GM19328 (cell line): ENCODE measurements around the gene CIB1.

ENCODE experiments used
- ATAC-seq: cut with Tn5 transposase; IDR thresholded peaks from one replicate; pipeline ENCODE4 v1.9.1; 2021; ENCODE audit warnings: mild to moderate bottlenecking, moderate library complexity; ENCODE audit not compliant: unreplicated experiment

CIB1 gene

GRCh38 chr15:90219421-90220141 is 14.2 kb downstream of the CIB1 start:
- no peak for ATAC-seq

GRCh38 chr15:90217671-90218394 is 15.9 kb downstream of the CIB1 start:
- no peak for ATAC-seq

- ATAC-seq: no peak
These were observed 19.1 kb downstream of the CIB1 start for GRCh38 chr15:90214553-90215196.

GRCh38 chr15:90213818-90214204 is 19.9 kb downstream of the CIB1 start:
- no peak for ATAC-seq

DNA sequence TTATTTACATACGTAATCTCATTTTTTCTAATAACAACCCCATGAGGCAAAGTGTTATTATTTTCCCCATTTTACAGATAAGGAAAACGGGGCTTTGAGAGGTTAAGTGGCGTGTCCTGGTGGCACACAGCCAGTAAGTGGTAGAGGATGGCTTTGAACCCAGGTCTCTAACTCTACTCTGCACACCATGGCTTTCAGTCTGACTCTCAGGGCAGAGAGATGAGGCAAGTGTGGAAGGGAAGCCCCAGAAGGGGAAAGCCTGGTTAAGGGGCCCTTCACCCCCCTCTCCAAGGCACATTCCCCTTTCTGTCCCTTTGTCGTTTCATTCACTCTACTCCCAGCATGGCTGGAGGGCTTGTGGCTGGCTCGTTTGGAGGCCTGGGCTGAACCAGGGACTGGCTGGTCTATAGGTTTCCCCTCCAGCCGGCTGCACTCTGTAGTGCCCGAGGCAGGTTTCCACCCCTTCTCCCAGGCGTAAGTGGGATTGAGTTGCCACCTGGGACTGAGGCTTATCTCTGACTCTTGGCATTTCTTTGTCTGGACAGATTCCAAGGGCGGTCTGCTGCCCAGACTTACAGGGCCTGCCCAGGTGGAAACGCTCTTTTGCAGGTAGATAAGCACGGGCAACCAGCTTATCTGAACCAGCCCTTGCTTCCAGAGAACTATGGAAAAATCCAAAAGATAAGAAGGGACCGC is 20.5 kb downstream of the CIB1 start:
- ATAC-seq: no peak

GRCh38 chr15:90212221-90213098 is 21.3 kb downstream of the CIB1 start:
- no peak for ATAC-seq

- no peak for ATAC-seq
These were observed 22.1 kb downstream of the CIB1 start for GRCh38 chr15:90211440-90212143.

DNA sequence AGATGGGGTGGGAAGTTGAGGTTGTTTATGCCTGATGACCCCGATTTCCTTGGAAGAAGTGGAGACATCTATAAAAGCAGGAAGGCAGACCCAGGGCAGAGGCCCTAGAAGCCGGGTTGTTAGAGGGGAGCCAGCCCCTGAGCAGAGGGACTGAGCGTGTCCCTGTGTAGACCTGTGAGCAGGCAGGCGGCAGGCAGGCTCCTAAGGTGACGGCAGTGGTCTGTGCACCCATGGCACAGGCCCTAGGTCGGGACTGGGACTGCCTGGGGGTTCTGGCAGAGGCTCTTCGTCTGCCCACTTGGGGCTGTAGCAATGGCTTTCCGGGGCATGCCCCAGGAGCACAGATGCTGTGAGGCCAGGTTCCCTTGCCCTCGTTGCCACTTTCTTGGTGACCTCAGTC is 22.7 kb downstream of the CIB1 start:
- ATAC-seq: no peak

DNA sequence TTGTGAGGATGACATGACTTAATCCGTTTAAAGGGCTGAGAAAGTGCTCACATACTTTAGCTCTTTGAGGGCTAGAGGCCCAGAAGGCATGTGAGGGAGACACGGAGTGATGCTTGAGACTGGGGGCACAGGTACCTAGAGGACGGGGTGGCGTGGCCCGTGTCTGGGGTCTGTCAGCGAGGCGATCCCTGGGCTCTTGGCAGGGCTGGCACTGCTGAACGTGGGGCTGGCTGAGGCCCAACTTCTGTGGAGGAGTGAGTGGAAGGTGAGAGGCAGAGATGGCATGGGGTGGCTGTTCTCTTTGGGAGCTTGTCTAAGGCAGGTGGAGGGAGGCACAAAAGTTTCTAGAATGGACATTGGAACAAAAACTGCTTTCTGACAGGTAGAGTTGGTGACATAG is 23.1 kb downstream of the CIB1 start:
- ATAC-seq: no peak

GRCh38 chr15:90209591-90209990 is 24.1 kb downstream of the CIB1 start:
- no peak for ATAC-seq

DNA sequence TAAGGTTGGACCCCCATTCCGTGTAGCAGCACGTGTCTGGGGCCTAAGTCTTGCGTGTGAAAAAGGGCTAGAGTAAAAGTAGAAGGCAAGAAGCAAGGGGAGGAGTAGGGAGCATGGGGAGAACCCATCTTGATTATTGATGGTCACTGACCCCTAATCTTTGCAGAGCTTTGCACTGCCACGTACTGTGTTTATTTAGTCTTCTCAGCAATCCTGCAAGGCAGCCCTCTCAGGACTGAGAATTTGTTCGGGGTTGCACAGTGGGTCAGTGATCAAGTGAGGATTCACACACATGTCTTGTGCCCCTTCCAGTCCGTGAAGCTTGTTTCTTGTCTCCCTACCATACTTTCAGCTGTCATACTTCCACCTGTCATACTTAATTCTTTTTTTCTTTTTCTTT is 25.4 kb downstream of the CIB1 start:
- no peak for ATAC-seq

GRCh38 chr15:90207252-90207651 is 26.5 kb downstream of the CIB1 start:
- no peak for ATAC-seq

GRCh38 chr15:90205886-90206285 is 27.9 kb downstream of the CIB1 start:
- ATAC-seq: no peak

GRCh38 chr15:90205050-90205848 is 28.5 kb downstream of the CIB1 start:
- ATAC-seq: no peak

DNA sequence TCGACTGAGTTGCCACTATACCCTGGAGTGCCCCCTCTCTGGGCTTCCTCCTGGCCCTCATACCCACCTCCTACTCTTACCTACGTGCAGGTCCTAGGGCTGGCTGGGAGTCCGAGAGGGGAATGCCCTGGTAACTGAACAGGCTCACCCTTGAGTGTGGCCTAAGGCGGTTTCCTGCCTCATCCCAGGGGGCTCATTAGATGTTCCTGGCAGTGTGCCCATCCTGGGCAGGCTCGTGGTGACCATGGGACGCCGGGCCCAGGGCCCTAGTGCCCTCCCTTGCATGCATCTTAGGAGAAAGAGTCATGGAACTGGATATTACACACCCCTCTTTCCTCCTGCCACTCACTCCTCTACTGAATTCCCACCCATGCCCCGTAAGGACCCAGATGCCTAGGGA is 29.8 kb downstream of the CIB1 start:
- ATAC-seq: no peak

DNA sequence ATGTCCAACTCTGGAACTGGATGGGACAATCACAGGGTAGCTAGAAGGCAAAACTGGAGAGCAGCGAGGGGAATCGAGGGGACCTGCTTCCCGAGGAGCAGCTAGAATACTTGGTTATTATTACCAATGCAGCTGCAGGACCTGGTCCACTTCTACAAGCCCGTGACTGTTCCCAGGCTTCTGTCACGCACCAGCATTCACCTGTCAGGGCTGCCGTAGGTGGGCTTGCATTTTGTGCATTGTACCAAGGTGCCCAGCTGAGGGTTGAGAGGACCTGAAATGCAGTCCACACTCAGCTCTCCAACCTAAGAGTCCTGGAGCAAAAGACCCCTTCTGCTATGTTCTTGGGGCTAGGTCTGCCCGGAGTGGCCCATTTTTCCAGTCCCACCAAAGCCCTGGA is 30.3 kb downstream of the CIB1 start:
- no peak for ATAC-seq

- ATAC-seq: no peak
These were observed 30.8 kb downstream of the CIB1 start for GRCh38 chr15:90202929-90203328.

GRCh38 chr15:90201944-90202375 is 31.8 kb downstream of the CIB1 start:
- ATAC-seq: no peak
